ENCODE measurements around the gene MRGPRE.

GRCh38 chr11:3193373-3194015 is 38.7 kb downstream of the MRGPRE start:
- TF ChIP-seq REST (IDR thresholded peaks at IDR 0.05) (no peak), CTCF (IDR thresholded peaks at IDR 0.05) (no peak), POLR2A (IDR thresholded peaks at IDR 0.05; ENCODE audit: low read length) (no peak), RNF2 (IDR thresholded peaks at IDR 0.05; ENCODE audit: borderline replicate concordance, low read depth) (no peak), RFX5 (IDR thresholded peaks at IDR 0.05) (no peak), MAZ (IDR thresholded peaks at IDR 0.05; ENCODE audit: borderline replicate concordance, low read depth, low read length) (no peak), CHD4 (IDR thresholded peaks at IDR 0.05; ENCODE audit: borderline replicate concordance) (no peak), BHLHE40 (IDR thresholded peaks at IDR 0.05; ENCODE audit: low read depth, low read length) (no peak), NPAS2 (CRISPR knock-in tag; IDR thresholded peaks at IDR 0.05; ENCODE audit: borderline replicate concordance) (no peak), JUN (IDR thresholded peaks at IDR 0.05) (no peak), RAD21 (conservative IDR thresholded peaks at IDR 0.05 in 1 of 2, IDR thresholded peaks at IDR 0.05 in 1 of 2) (no peak)

Data from A549 (cell line).